ENCODE data around the gene EZR.
A peak's percentile ranks its signal among the peaks of the same experiment; 100 is the strongest.
"Not testable (repeated sequence)": the region's sequence is repeated elsewhere in the genome, so short reads cannot be mapped to it uniquely, and the experiment has no call there.

EZR gene

GRCh38 chr6:158796353-158796752, 22.8 kb downstream of the EZR start:
- no peak for DNase-seq

- no peak for DNase-seq
These were observed 23.7 kb downstream of the EZR start for GRCh38 chr6:158795516-158795915.

- DNase-seq: no peak
These were observed 25.7 kb downstream of the EZR start for GRCh38 chr6:158793432-158793831.

- not testable (repeated sequence) for DNase-seq
These were observed 26.7 kb downstream of the EZR start for GRCh38 chr6:158792505-158792904.

GRCh38 chr6:158791274-158791855, 27.8 kb downstream of the EZR start:
- no peak for DNase-seq

GRCh38 chr6:158789115-158789917, 29.9 kb downstream of the EZR start:
- peak; percentile 47 for DNase-seq

- no peak for DNase-seq
These were observed 31.8 kb downstream of the EZR start for GRCh38 chr6:158787395-158787794.

- DNase-seq: no peak
These were observed 32.4 kb downstream of the EZR start for GRCh38 chr6:158786645-158787304.

GRCh38 chr6:158785036-158785435, 34.1 kb downstream of the EZR start:
- DNase-seq: no peak

- no peak for DNase-seq
These were observed 34.7 kb downstream of the EZR start for GRCh38 chr6:158784505-158784904.

GRCh38 chr6:158783851-158784250, 35.3 kb downstream of the EZR start:
- no peak for DNase-seq

GRCh38 chr6:158783167-158783450, 36.1 kb downstream of the EZR start:
- no peak for DNase-seq

- no peak for DNase-seq
These were observed 36.6 kb downstream of the EZR start for GRCh38 chr6:158782432-158783166.

- no peak for DNase-seq
These were observed 37.3 kb downstream of the EZR start for GRCh38 chr6:158781692-158782373.

- DNase-seq: no peak
These were observed 38.0 kb downstream of the EZR start for GRCh38 chr6:158780988-158781691.

GRCh38 chr6:158780246-158780884, 38.8 kb downstream of the EZR start:
- DNase-seq: no peak

GRCh38 chr6:158778005-158778527, 41.1 kb downstream of the EZR start:
- no peak for DNase-seq

GRCh38 chr6:158777510-158777909, 41.7 kb downstream of the EZR start:
- DNase-seq: no peak

GRCh38 chr6:158776737-158777136, 42.4 kb downstream of the EZR start:
- DNase-seq: no peak

GRCh38 chr6:158775832-158776231, 43.3 kb downstream of the EZR start:
- no peak for DNase-seq

- DNase-seq: no peak
These were observed 44.3 kb downstream of the EZR start for GRCh38 chr6:158774717-158775449.
